ENCODE measurements around the gene BRSK2. TPM values are rescaled to one million over a fixed set of nuclear protein-coding genes. Genes with fewer than 3 reads are reported as not detected.
"Not testable (repeated sequence)": the region's sequence is repeated elsewhere in the genome, so short reads cannot be mapped to it uniquely, and the experiment has no call there.

Gene BRSK2
- total RNA-seq, 1 donor from 2014 or later, result 9.3 TPM

- H3K27me3 ChIP-seq, result no peaks in the 10 kb centered on the region
- intact Hi-C loops (cut with DNase I), result no loop called here
- H3K9me3 ChIP-seq, result no peaks in the 10 kb centered on the region
- no peaks in the 10 kb centered on the region for H3K4me1 ChIP-seq
- DNase-seq (ENCODE audit: low spot score in 2 of 2), result no peak
- H3K36me3 ChIP-seq, result no peaks in the 10 kb centered on the region
- TF ChIP-seq, protein P1, sequence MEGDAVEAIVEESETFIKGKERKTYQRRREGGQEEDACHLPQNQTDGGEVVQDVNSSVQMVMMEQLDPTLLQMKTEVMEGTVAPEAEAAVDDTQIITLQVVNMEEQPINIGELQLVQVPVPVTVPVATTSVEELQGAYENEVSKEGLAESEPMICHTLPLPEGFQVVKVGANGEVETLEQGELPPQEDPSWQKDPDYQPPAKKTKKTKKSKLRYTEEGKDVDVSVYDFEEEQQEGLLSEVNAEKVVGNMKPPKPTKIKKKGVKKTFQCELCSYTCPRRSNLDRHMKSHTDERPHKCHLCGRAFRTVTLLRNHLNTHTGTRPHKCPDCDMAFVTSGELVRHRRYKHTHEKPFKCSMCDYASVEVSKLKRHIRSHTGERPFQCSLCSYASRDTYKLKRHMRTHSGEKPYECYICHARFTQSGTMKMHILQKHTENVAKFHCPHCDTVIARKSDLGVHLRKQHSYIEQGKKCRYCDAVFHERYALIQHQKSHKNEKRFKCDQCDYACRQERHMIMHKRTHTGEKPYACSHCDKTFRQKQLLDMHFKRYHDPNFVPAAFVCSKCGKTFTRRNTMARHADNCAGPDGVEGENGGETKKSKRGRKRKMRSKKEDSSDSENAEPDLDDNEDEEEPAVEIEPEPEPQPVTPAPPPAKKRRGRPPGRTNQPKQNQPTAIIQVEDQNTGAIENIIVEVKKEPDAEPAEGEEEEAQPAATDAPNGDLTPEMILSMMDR (IDR thresholded peaks at IDR 0.05), result no peak
- no peak overlapping the region for H3K4me3 ChIP-seq
- no peak overlapping the region for H3K27ac ChIP-seq
These were observed 17.1 kb downstream of the BRSK2 start for GRCh38 chr11:1406571-1407485.

DNA sequence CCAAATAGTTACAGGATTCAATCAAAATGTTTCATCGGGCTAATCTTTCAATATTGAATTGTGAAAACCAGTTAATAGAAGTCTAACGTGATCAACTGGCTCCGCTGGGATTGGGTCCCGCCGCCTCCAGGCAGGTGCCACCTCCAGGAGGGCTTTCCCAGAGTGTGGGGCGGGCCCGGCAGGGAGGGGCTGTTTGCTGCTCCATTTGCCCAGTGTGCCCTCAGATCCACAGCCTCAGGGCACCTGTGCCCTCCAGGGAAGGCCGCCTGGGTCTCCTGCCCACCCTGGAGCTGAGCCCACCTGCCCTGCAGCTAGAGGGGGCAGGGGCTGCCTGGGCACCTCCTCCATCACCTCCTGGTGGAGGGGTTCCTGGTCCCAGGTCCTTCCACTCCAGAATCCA lies 17.9 kb downstream of the BRSK2 start:
- Histone ChIP-seq H3K27ac (no peak overlapping the region), H3K9me3 (no peaks in the 10 kb centered on the region), H3K4me1 (no peaks in the 10 kb centered on the region), H3K27me3 (no peaks in the 10 kb centered on the region), H3K4me3 (no peak overlapping the region), H3K36me3 (no peaks in the 10 kb centered on the region)
- TF ChIP-seq, protein P1 (IDR thresholded peaks at IDR 0.05), result no peak
- intact Hi-C loops (cut with DNase I), result no loop called here
- DNase-seq (ENCODE audit: low spot score in 2 of 2), result no peak

- H3K27ac ChIP-seq, result no peak overlapping the region
- TF ChIP-seq, protein P1 (IDR thresholded peaks at IDR 0.05), result no peak
- H3K9me3 ChIP-seq, result no peaks in the 10 kb centered on the region
- no peaks in the 10 kb centered on the region for H3K27me3 ChIP-seq
- no peak overlapping the region for H3K4me3 ChIP-seq
- intact Hi-C loops (cut with DNase I), result no loop called here
- no peaks in the 10 kb centered on the region for H3K36me3 ChIP-seq
- no peak for DNase-seq (ENCODE audit: low spot score in 2 of 2)
- H3K4me1 ChIP-seq, result no peaks in the 10 kb centered on the region
These were observed 18.6 kb downstream of the BRSK2 start for GRCh38 chr11:1408346-1408745.

GRCh38 chr11:1409108-1409851 lies 19.5 kb downstream of the BRSK2 start:
- H3K27ac ChIP-seq, result no peak overlapping the region
- H3K36me3 ChIP-seq, result no peaks in the 10 kb centered on the region
- H3K27me3 ChIP-seq, result no peaks in the 10 kb centered on the region
- no peak for DNase-seq (ENCODE audit: low spot score in 2 of 2)
- intact Hi-C loops (cut with DNase I), result no loop called here
- no peaks in the 10 kb centered on the region for H3K9me3 ChIP-seq
- TF ChIP-seq, protein P1 (IDR thresholded peaks at IDR 0.05), result no peak
- H3K4me1 ChIP-seq, result no peaks in the 10 kb centered on the region
- no peak overlapping the region for H3K4me3 ChIP-seq

DNA sequence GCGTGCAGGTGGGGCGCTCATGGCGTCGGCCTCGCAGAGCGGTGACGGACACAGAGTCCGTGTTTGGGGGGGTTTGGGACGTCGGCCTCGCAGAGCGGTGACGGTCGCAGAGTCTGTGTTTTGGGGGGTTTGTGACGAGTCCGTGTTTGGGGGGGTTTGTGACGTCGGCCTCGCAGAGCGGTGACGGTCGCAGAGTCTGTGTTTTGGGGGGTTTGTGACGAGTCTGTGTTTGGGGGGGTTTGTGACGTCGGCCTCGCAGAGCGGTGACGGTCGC lies 20.1 kb downstream of the BRSK2 start:
- H3K4me3 ChIP-seq; H3K9me3 ChIP-seq; DNase-seq (ENCODE audit: low spot score in 2 of 2); H3K27ac ChIP-seq; H3K27me3 ChIP-seq; intact Hi-C loops (cut with DNase I); H3K4me1 ChIP-seq; H3K36me3 ChIP-seq: not testable (repeated sequence)

Measured in ascending aorta (tissue), 2 donors.